ENCODE data around the gene NDUFC2.
"Not testable (repeated sequence)": the region's sequence is repeated elsewhere in the genome, so short reads cannot be mapped to it uniquely, and the experiment has no call there.

Gene NDUFC2

DNA sequence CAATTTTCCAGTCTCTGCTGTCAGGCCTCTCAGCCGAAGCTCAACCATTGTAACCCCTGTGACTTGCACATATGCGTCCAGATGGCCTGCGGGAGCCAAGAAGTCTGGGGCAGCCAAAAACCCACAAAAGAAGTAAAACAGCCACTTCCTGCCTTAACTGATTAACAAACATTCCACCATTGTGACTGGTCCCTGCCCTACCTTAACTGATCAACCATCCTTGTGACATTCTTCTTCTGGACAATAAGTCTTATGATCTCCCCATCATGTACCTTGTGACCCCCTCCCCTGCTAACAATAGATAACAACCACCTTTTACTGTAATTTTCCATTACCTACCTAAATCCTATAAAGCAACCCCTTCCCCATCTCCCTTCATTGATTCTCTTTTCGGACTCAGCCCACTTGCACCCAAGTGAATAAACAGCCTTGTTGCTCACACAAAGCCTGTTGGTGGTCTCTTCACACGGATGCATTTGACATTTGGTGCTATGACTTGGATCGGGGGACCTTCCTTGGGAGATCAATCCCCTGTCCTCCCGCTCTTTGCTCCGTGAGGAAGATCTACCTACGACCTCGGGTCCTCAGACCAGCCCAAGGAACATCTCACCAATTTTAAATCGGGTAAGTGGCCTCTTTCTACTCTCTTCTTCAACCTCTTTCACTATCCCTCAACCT, 1.3 kb upstream of the NDUFC2 start:
- DNase-seq: no peak

DNA sequence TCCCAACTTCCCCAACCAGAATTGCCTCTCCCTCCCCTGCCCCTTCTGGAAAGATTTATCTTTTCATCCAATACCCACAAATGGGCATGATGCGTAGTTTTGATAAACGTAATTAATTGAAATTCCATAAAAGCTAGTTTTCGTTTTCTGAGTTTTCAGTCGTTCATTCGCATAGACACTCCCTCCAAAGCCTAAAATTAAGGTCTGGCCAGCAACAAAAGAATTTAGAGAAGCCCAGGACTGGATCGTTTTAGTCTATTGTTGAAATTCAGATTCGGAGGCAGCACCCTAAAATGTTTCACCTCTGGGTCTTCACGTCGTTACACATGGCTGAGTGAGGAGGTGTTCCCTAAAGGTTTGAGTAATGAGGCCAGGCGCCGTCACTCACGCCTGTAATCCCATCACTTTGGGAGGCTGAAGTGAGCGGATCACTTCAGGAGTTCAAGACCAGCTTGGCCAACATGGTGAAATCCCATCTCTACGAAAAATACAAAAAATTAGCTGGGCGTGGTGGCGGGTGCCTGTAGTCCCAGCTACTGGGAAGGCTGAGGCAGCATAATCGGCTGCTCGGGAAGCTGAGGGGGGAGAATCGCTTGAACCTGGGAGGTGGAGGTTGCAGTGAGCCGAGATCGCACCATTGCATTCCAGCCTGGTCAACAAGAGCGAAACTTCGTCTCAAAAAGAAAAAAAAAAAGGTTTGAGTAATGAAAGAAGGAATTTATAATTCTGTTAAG, 589 bp upstream of the NDUFC2 start:
- DNase-seq: no peak

DNA sequence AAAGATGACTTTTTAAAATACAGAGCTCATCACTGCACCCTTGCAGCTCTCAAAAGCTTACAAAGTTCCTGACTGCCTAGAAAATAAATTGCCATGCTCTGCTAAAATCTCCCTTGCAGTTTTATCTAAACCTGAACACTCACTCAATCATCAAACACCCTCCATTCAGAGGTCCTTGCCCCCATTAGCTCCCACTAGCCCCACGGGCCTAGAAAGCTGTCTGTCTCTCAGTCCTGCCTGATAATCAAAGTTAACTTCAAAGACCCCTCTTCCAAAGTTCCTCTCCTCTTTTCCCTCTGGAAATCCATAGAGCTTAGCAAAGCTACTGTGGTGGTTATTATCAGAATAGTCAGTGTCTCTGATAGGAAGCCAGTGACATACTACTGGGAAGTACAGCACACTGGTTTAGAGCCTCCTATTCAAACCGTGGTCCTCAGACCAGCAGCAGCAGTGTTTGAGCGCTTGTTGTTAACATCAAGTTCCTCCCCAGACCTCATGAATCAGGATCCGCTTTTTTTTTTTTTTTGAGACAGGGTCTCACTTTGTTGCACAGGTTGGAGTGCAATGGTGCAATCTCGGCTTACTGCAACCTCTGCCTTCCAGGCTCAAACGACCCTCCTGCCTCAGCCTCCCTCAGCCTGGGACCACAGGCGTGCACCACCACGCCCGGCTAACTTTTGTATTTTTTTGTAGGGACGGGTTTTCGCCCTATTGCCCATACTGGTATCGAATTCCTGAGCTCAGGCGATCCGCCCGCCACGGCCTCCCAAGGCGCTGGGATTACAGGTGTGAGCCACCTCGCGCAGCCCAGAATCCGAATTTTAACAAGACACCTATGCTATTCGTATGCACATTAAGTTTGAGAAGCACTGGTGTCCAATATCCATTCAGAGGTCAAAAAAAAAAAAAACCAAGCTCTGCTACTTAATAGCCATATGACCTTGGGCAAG, 1.2 kb downstream of the NDUFC2 start:
- DNase-seq: peak; percentile 19

DNA sequence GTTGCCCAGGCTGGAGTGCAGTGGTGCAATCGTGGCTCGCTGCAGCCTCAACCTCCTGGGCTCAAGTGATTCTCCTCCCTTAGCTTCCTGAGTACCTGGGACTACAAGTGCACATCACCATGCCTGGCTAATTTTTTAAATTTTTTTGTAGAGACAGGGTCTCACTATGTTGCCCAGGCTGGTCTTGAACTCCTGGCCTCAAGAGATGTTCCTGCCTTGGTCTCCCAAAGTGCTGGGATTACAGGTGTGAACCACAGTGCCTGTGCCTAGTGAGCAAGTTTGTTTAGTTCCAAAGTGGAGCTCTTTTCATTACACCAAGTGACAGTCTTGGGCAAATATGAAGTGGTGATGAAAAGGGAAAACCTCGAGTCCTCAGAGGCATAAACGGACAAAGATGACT, 2.1 kb downstream of the NDUFC2 start:
- DNase-seq: not testable (repeated sequence)

DNA sequence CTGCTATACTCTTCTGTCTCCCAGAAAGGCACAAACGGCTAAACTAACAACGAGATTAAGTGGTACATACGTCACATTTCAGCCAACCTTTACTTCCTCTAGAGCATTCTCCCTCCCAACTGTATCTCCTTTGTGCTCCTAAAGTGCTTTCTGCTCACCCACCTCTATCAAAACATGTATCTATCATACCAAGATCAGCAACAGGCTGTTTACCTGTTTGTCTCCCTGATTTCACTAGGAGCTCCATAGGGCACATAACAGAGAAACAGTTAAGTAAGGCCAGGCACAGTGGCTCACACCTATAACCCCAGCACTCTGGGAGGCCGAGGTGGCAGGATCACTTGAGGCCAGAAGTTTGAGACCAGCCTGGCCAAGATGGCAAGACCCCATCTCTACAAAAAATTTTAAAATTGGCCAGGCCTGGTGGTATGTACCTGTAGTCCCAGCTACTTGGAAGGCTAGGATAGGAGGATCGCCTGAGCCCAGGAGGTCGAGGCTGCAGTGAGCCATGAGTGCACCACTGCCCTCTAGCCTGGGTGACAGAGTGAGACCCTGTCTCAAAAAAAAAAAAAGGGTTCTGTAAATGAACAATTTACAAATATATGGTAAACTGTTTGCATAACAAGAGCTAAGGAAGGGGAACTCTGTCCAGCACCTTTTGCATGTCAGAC, 2.8 kb downstream of the NDUFC2 start:
- DNase-seq: no peak

DNA sequence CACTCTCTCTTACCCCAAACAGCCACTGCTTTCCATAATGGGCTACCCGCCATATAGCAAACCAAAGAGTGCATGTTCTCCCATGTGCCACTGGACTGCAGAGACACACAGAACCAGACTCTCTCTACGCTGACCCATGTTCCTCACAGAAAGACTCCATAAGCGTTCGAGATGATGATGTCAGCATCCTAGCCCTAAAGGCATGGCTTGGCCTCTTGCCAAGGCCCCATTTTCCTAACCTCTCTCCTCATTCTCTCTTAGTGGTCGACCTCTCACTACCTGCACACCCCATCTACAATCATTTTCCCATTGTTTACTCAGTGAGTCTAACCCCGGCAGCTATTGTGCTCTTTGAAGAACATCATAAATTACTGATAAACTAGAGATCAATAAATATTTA, 4.9 kb downstream of the NDUFC2 start:
- DNase-seq: no peak

DNA sequence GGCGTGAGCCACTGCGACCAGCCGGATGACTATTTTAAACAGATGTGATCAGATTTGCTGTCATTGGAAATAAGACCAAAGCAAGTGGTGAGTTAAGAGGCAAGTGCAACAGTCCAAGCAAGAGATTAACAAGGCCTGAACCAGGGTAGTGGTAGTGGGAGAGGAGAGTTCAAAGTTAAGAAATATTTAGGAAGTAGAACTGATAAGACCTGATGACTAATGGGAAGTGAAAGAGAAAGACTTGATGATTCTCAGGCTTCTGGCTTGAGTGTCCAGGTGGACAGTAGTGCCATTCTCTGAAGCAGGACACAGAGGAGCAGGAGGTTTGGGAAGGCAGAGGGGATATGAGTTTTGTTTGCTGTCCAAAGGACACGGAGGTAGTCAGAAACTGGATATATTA, 7.2 kb downstream of the NDUFC2 start:
- DNase-seq: no peak

DNA sequence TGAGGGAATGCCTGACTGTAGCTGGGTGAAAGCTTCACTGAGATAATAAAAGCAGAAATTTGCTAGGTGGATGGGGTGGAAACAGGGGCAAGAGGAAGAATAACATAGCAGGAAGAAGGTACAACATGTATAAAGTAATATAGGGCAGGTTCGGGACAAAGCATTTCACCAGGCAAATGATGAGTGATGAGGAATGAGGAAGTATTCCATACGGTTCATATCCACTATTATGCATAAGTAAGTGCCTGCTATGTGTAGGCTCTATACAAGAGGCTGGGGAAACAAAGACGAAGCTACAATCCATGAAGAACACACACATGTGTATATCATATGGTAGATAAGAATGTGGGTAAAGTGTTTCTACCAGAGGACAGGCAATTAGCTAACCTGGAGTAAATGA, 7.9 kb downstream of the NDUFC2 start:
- no peak for DNase-seq

DNA sequence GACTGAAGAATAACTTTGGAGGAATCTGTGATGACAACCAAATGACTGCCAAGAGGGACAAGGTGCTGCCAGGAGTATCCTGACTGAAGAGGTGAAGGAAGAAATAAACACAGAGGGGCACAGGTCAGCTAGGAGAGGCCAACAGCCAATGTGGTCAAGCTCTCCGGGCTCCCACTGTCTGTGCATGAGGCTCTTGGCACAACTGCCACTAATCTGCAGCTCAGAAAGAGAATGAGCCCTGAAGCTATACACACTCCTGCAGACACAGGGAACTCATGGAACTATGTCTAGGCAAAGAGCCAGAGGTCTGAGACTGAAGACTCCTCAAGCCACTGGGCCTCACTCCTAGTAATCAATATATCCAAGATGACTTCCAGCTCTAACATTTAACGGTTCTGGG, 9.0 kb downstream of the NDUFC2 start:
- no peak for DNase-seq

DNA sequence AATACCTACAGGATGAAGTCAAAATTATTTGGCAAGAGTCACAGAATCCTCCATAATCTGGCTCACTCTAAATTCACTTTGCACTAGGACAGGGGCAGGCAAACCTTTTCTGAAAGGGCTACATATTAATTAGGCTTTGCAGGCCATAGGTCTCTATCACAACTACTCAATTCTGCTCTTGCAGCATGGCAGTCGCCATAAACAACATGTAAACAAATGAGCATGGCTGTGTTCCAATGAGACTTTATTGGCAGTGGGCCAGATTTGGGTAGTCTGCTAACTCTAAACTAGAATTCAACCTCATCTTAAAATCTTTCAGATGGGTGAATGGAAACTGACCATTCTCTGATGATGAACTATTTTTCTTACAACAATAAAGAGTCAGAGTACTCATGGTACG, 10.2 kb downstream of the NDUFC2 start:
- DNase-seq: no peak

DNA sequence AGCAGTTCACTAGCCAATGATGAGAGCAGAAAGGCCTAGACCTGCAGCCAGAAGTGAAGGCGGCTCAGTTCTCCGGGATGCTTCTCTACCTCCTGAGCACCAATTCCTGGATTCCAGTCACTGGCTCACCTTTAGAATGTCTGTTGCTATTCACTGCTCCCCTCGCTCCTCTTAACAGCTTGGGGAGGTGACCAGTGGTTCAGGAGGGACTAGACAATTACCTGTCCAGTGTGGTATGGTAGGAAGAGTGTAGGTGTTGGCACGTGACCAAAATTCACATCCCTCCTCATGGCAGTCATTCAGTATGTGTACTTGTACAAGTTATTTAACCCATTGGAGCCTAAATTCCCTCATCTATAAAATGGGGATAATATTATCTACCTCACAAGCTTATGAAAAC, 12.0 kb downstream of the NDUFC2 start:
- DNase-seq: no peak

DNA sequence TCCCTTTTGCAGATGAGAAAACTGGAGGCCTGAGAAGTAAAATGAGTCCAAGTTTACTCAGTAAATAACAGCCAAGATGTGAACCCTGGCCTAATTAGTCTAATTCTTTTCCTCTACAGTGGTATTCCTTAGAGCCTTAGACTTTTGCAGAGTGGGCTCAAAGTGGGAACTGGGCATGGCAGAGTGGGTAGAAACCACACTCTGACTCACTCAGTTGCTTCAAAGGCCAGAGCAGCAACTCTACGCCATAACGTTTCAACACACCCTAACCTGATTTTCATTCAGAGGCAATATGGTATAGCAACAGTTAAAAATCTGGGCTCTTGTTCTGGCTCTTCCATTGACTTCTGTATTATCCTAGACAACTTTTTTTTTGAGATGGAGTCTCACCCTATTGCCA, 13.2 kb downstream of the NDUFC2 start:
- DNase-seq: no peak

DNA sequence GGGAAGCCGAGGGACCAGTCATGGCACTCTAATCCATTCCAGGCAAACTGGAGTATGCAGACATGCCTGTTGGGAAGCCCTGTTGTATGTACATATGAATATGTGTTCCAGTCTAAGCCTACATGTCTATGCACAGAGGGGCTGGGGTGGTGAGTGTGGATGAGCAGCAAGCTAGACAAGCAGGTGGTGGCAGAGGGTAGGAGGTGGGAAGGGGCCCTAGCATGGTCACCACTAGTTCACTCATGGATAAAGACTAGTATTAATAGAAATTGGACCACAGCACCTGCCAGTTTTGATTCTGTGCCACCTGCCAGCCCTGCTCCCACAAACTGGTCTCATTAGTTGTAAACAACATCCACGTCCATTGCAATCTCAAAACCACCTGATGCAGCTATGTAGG, 14.5 kb downstream of the NDUFC2 start:
- no peak for DNase-seq

DNA sequence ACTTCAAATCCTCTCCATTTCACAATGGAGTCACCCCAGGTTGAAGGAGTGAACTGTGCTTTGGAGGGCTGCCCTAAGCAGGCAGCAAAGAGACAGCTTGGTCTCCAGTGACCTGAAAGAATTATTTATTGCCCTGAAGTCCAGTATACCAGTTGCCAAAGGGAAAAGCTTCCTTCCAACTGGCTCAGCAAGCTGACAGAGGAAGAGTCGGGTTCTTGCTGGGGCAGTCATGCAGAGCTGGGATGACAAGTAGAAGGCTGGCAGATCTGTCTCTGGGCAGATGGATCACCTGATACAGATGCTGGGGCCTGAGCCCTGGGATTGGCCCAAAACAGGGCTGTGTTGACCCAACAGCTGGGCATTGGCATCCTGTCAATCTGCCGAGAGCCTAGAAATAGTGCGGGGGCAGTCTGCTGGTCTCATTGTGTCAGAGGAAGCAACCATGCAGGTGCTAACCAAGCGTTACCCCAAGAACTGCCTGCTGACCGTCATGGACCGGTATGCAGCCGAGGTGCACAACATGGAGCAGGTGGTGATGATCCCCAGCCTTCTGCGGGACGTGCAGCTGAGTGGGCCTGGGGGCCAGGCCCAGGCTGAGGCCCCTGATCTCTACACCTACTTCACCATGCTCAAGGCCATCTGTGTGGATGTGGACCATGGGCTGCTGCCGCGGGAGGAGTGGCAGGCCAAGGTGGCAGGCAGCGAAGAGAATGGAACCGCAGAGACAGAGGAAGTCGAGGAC, 16.1 kb downstream of the NDUFC2 start, which contains the start of gene THRSP:
THRSP (plus strand) TSS at position 422 of the 742 bp plus-strand sequence; CDS start at position 443, 21 bp downstream.
- DNase-seq: no peak

DNA sequence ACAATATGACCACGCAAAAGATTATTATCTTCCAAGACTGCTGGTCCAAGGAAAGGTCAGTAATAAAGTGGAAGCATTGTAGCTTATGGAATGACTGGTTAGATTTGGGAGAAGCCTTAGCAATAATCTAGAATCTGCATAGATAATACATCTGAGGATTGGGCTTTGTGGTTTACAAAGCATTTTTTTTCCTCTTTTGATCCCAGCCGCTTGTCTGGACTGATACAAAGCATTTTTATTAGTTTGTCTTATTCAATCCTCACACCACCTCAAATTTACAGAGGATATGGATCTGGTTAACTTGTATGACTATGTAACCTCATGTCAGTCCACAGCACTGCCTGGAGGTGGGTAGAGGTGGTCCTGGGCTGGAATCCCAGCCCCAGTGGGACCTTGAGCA, 17.0 kb downstream of the NDUFC2 start:
- no peak for DNase-seq

DNA sequence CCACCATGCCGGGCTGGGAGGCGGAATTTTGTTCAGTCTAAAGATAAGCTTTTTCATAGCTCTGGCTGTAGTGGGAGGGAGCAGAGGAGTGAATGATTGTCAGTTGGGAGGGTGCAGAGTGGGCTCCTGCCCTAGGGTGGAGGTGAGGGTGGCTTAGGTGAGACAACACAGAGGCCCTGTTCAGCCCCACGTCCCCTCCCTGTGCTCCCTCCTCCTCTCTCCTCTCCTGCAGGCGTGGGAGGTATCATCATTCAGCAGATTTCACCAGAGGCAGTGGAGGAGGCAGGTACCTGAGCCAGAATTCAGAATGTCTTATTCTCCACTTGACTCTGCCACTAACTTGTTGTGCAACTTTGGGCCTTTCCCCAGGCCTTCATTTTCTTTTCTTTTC, 17.7 kb downstream of the NDUFC2 start:
- no peak for DNase-seq

DNA sequence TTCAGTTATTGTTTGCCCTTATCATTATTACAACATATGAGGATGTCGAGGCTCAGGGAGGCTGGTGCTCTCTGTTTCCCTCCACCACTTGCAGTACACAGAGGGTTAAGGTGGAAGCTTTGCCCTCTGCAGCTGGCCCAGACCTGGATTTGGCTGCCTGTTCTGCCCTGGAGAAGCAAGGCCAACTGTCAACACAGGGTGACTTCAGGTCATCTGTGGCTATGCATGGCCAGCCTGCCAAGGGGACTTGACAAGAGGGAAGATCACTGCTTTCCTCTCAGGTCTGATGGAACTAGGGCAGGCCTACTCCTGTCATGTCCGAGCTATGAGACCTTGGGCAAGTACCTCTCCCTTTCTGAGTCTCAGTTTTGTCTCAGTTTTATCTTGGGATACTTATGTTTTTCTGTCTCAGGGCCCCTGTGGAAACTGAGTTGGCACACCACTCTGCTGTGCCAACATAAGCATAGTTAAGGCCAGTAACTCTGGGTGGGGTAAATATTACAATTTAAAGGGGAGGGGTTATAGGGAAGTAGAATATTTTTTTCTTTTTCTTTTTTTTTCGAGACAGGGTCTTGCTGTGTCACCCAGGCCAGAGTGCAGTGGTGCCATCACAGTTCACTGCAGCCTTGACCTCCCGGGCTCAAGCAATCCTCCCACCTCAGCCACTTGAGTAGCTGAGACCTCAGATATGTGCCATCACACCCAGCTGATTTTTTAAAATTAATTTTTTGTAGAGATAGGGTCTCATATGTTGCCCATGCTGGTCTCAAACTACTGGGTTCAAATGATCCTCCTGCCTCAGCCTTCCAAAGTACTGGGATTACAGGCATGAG, 18.4 kb downstream of the NDUFC2 start:
- DNase-seq: no peak

DNA sequence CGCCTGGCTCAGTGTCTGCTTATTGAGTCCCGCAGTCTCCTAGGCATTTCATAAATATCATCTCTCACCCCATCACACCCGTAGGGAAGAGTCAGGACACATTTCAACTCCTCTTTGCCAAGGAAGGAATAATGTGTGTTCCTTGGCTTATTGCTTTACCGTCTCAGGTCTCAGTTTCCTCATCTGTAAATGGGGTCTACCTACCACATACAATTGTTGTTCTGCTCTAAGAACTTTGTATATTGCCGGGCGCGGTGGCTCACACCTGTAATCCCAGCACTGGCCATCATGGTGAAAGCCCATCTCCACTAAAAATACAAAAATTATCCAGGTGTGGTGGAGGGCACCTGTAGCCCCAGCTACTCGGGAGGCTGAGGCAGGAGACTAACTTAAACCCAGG, 19.1 kb downstream of the NDUFC2 start:
- DNase-seq: no peak

DNA sequence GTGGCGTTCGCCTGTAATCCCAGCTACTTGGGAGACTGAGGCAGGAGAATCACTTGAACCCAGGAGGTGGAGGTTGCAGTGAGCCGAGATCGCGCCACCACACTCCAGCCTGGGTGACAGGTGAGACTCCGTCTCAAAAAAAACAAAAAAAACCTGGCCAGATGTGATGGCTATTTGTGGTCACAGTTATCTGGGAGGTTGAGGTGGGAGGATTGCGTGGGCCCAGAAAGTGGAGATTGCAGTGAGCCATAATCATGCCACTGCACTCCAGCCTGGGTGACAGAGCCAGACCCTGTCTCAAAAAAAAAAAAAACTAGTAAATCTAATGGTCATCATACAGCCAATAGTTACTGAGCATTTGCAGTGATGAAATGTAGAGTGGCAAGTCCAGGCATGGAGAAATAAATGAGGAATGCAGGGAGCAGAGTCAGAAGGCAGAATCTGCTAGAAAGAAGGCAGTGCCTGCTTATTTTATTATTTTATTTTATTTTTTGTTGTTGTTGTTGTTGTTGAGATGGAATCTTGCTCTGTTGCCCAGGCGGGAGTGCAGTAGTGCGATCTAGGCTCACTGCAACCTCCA, 19.8 kb downstream of the NDUFC2 start:
- not testable (repeated sequence) for DNase-seq

DNA sequence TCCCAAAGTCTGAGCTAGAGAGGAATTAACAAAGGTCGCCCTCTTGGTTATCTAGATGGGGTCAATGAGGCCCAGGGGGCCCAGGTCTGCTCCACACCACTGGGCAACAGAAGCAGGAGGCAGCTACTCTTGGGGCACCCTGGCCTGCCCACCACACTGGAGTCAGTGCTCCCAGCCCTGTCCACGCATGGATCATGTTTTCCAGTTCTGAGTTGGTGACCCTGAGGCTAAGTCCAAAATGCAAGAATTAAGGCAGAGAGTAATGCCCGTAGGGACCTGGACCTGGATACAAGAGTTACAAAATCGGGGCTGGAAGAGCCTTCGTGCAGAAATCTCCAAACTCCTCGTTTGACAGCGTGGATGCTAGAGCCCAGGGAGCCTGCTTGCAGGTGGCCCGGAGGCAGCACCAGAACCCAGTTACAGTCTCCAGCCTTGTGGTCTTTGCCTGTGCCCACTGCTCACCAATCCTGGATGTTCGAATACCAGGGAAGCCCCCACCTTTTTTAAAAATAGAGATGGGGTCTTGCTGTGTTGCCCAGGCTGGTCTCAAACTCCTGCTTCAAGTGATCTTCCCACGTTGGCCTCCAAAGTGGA, 22.1 kb downstream of the NDUFC2 start:
- no peak for DNase-seq

All from right kidney (tissue), 1 donor.